Stimulated activated CD8-positive, alpha-beta memory T cell treated with anti-CD3 and anti-CD28 coated beads, Interleukin-7, amount 100 ng/mL, for 48 hours (primary cell): ENCODE data around the gene PHC2.
"Not testable (repeated sequence)": the region's sequence is repeated elsewhere in the genome, so short reads cannot be mapped to it uniquely, and the experiment has no call there.

Source experiments
- DNase-seq, 2 donors: peaks; one replicate each; pipeline ENCODE4 v3.0.0-alpha.2; 2020; ENCODE audit warnings: low read depth in 1 of 2; ENCODE audit errors: extremely low read depth in 1 of 2

The PHC2 gene

GRCh38 chr1:33320619-33321165 lies 110.2 kb downstream of the PHC2 start, which contains the start of gene A3GALT2:
Gene A3GALT2, minus strand, starts transcription at chr1:33321098. Its CDS starts 0 bp downstream, at chr1:33321098.
- no peak for DNase-seq

GRCh38 chr1:33319949-33320618 lies 110.8 kb downstream of the PHC2 start:
- no peak for DNase-seq

- DNase-seq: no peak
Observed at GRCh38 chr1:33319186-33319948, 111.5 kb downstream of the PHC2 start.

GRCh38 chr1:33317946-33318345 lies 112.9 kb downstream of the PHC2 start:
- DNase-seq: no peak

- no peak for DNase-seq
Observed at GRCh38 chr1:33317354-33317753, 113.5 kb downstream of the PHC2 start.

- DNase-seq: no peak
Observed at GRCh38 chr1:33316601-33317000, 114.3 kb downstream of the PHC2 start.

GRCh38 chr1:33314416-33314815 lies 116.5 kb downstream of the PHC2 start:
- no peak for DNase-seq

GRCh38 chr1:33312413-33312749 lies 118.5 kb downstream of the PHC2 start:
- DNase-seq: no peak

- no peak for DNase-seq
Observed at GRCh38 chr1:33311706-33312412, 119.0 kb downstream of the PHC2 start.

- DNase-seq: no peak
Observed at GRCh38 chr1:33310702-33311101, 120.2 kb downstream of the PHC2 start.

GRCh38 chr1:33309351-33309750 lies 121.5 kb downstream of the PHC2 start:
- not testable (repeated sequence) for DNase-seq

- DNase-seq: no peak
Observed at GRCh38 chr1:33307494-33307864, 123.4 kb downstream of the PHC2 start.

GRCh38 chr1:33306653-33307493 lies 124.0 kb downstream of the PHC2 start:
- DNase-seq: no peak

GRCh38 chr1:33305816-33306652 lies 124.9 kb downstream of the PHC2 start:
- DNase-seq: no peak

- DNase-seq: no peak
Observed at GRCh38 chr1:33305016-33305415, 125.9 kb downstream of the PHC2 start.

- DNase-seq: peak in 1 of 2 donors; percentile 5
Observed at GRCh38 chr1:33302325-33302724, 128.6 kb downstream of the PHC2 start.

- no peak for DNase-seq
Observed at GRCh38 chr1:33301273-33301984, 129.5 kb downstream of the PHC2 start.

- DNase-seq: no peak
Observed at GRCh38 chr1:33300673-33301072, 130.2 kb downstream of the PHC2 start.

GRCh38 chr1:33299461-33300155 lies 131.3 kb downstream of the PHC2 start:
- DNase-seq: no peak
